SJCRH30 (cell line): Measurements from ENCODE around the gene RHOG. TPM values are rescaled to one million over a fixed set of nuclear protein-coding genes. Genes with fewer than 3 reads are reported as not detected.
"Not testable (repeated sequence)": the region's sequence is repeated elsewhere in the genome, so short reads cannot be mapped to it uniquely, and the experiment has no call there.

Experiments
- DNase-seq, 2 experiments: peaks; one replicate each; pipeline ENCODE4 v3.0.0-alpha.2; 2015 to 2020
- H3K27ac ChIP-seq: fragments of 250-450 bp; sonication (Bioruptor Pico); 2 replicates; pipeline ENCODE4 v1.5.1; 2020; ENCODE audit warnings: mild to moderate bottlenecking, moderate library complexity
- H3K27me3 ChIP-seq: fragments of 250-450 bp; sonication (Bioruptor Pico); 2 replicates; pipeline ENCODE4 v1.5.1; 2020; ENCODE audit warnings: mild to moderate bottlenecking, moderate library complexity
- H3K36me3 ChIP-seq: fragments of 250-450 bp; sonication (Bioruptor Pico); 2 replicates; pipeline ENCODE4 v1.5.1; 2020; ENCODE audit warnings: mild to moderate bottlenecking, moderate library complexity
- H3K4me1 ChIP-seq: fragments of 250-450 bp; sonication (Bioruptor Pico); 2 replicates; pipeline ENCODE4 v1.5.1; 2020; ENCODE audit warnings: mild to moderate bottlenecking, moderate library complexity
- H3K4me3 ChIP-seq: fragments of 250-450 bp; sonication (Bioruptor Pico); 2 replicates; pipeline ENCODE4 v1.5.1; 2020; ENCODE audit warnings: mild to moderate bottlenecking, moderate library complexity
- H3K9me3 ChIP-seq: fragments of 250-450 bp; sonication (Bioruptor Pico); replicated peaks from 2 replicates; pipeline ENCODE4 v1.5.1; 2020; ENCODE audit warnings: mild to moderate bottlenecking, moderate library complexity
- total RNA-seq: library from RNA; depleted of rRNA; stranded (reverse); fragments of >200 nt; shearing (Covaris generic); gene quantifications from 2 replicates; pipeline ENCODE4 v1.2.3, GENCODE V29; 2014

Gene RHOG
- total RNA-seq, 1 experiment from 2014 or later, result 15.5 TPM

- DNase-seq, result no peak
- H3K27me3 ChIP-seq, result no peaks in the 10 kb centered on the region
- no peak overlapping the region for H3K27ac ChIP-seq
- H3K9me3 ChIP-seq, result no peaks in the 10 kb centered on the region
- H3K4me1 ChIP-seq, result no peaks in the 10 kb centered on the region
- H3K4me3 ChIP-seq, result no peak overlapping the region
- H3K36me3 ChIP-seq, result no peaks in the 10 kb centered on the region
These were observed 26.7 kb upstream of the RHOG start for GRCh38 chr11:3867209-3868091.

DNA sequence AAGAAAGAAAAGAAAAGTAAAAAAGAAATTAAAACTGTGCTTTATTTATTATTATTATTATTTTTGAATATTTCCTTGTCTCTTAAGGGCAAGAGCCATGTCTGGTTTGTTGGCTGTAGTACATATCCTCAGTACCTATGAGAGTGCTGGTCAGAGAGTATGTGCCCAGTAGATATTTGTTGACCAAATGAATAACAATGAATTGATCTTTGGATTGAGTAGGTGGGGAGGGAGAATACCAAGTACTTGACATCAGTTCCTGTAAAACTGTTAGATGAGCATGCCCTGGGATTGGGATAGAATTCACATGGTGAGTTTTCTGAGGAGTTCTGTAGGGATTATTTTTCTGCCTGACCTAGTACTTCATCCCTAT lies 26.1 kb upstream of the RHOG start:
- no peak for DNase-seq
- Histone ChIP-seq H3K36me3 (no peaks in the 10 kb centered on the region), H3K27ac (no peak overlapping the region), H3K9me3 (no peaks in the 10 kb centered on the region), H3K27me3 (no peaks in the 10 kb centered on the region), H3K4me3 (no peak overlapping the region), H3K4me1 (no peaks in the 10 kb centered on the region)

DNA sequence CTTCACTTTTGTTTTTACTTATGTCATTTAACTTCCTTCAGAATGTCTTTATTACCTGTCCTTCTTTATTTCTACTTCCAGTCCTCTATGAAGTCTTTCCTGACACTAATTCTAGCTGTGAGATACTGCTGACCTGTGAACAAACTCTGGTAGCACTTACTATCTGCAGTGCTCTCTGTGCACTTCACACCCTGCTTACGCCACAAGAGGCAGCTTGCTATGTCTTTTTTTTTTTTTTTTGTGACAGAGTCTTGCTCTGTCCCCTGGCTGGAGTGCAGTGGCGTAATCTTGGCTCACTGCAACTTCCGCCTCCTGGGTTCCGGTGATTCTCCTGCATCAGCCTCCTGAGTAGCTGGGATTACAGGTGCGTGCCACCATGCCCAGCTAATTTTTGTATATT lies 25.4 kb upstream of the RHOG start:
- no peak for DNase-seq
- H3K27ac ChIP-seq, result no peak overlapping the region
- H3K36me3 ChIP-seq, result no peaks in the 10 kb centered on the region

GRCh38 chr11:3865388-3866193 lies 24.8 kb upstream of the RHOG start:
- H3K27me3 ChIP-seq, result no peaks in the 10 kb centered on the region
- H3K4me1 ChIP-seq, result no peaks in the 10 kb centered on the region
- H3K4me3 ChIP-seq, result no peak overlapping the region
- H3K27ac ChIP-seq, result no peak overlapping the region
- no peak for DNase-seq
- H3K36me3 ChIP-seq, result no peaks in the 10 kb centered on the region
- H3K9me3 ChIP-seq, result no peaks in the 10 kb centered on the region

More for the DNA sequence above, 25.4 kb upstream of the RHOG start:
- no peak overlapping the region for H3K4me3 ChIP-seq
- no peaks in the 10 kb centered on the region for H3K27me3 ChIP-seq
- no peaks in the 10 kb centered on the region for H3K4me1 ChIP-seq
- H3K9me3 ChIP-seq, result no peaks in the 10 kb centered on the region

- Histone ChIP-seq H3K27ac (no peak overlapping the region), H3K4me3 (no peak overlapping the region), H3K9me3 (no peaks in the 10 kb centered on the region), H3K4me1 (no peaks in the 10 kb centered on the region; the same call in 1 of the 2 replicates), H3K36me3 (no peaks in the 10 kb centered on the region), H3K27me3 (no peaks in the 10 kb centered on the region)
- DNase-seq, result no peak
These were observed 20.9 kb upstream of the RHOG start for GRCh38 chr11:3861683-3862082.

DNA sequence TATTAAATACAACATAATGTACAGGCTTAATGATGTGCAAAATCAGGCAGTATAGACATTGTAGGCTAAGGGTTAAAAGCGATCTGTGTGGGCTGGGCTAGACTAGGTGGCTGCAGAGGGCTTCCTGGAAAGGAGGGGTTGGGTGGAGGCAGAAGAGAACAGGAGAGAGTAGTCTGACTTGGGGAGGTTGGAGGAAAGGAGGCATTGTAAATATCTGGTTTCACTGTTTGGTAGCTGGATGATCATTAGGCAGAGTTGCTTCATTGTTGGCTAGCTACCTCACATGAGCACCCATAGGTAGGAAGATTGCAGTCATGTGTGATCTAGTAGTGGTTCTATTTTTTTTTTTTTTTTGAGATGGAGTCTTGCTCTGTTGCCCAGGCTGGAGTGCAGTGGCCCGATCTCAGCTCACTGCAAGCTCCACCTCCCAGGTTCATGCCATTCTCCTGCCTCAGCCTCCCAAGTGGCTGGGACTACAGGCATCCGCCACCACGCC lies 20.2 kb upstream of the RHOG start:
- not testable (repeated sequence) for H3K4me3 ChIP-seq, H3K9me3 ChIP-seq, DNase-seq, H3K4me1 ChIP-seq, H3K36me3 ChIP-seq, H3K27ac ChIP-seq, H3K27me3 ChIP-seq

DNA sequence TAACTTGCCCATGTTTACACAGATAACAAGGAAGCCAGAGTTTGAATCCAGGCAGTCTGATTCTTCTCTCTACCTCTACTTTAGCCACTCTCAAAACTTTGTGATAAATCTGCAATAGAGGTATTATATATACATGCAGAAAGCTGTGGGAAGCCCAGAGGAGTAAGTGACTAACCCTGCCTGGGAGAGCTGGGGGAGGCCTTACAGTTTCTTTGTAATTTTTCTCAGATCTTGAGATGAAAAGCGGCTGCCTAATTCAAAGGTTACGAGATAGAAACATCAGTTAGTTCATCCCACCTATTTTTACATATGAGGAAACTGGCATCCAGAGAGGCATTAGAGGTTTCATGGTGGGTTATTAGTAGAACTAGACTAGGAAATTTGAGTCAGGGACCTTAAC lies 19.6 kb upstream of the RHOG start:
- no peak overlapping the region for H3K27ac ChIP-seq
- H3K36me3 ChIP-seq, result no peaks in the 10 kb centered on the region
- no peaks in the 10 kb centered on the region for H3K9me3 ChIP-seq
- H3K27me3 ChIP-seq, result no peaks in the 10 kb centered on the region
- no peaks in the 10 kb centered on the region; the same call in 1 of the 2 replicates for H3K4me1 ChIP-seq
- DNase-seq, result no peak
- no peak overlapping the region for H3K4me3 ChIP-seq

DNA sequence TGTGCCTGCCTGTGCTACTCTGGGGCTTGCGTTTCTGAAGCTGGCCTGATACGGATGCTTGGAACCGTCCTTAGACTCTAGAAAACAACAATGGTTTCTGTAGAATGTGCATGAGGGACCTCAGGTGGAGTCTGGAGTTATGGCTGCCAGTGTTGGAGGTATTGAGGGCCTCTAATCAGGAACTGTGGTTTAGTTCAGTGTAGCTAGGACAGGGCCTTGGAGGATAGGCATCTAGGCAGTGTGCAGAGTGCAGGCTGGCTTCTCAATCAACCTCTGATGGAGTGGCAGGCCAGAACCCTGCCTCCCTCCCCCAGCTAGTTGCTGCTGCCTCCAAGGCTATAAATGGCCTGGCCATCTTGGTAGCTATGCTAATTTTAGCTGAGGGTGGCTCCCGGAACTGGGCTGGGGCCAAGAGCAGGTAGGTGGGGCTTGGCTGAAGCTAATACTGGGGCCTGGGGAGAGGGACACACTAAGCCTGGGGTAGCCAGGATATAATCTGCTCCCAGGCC lies 18.7 kb upstream of the RHOG start:
- Histone ChIP-seq H3K4me1 (peaks cover under 1% of the 10 kb centered on the region; the same call in 1 of the 2 replicates), H3K27ac (no peak overlapping the region), H3K4me3 (no peak overlapping the region)

GRCh38 chr11:3857628-3858027 lies 16.9 kb upstream of the RHOG start:
- DNase-seq, result no peak
- no peaks in the 10 kb centered on the region for H3K27me3 ChIP-seq
- H3K27ac ChIP-seq, result no peak overlapping the region
- no peak overlapping the region for H3K4me3 ChIP-seq
- no peaks in the 10 kb centered on the region for H3K9me3 ChIP-seq
- H3K36me3 ChIP-seq, result no peaks in the 10 kb centered on the region
- H3K4me1 ChIP-seq, result peaks cover 8% of the 10 kb centered on the region

More for the DNA sequence above, 18.7 kb upstream of the RHOG start:
- Histone ChIP-seq H3K9me3 (no peaks in the 10 kb centered on the region), H3K36me3 (no peaks in the 10 kb centered on the region), H3K27me3 (no peaks in the 10 kb centered on the region)
- DNase-seq, result no peak

DNA sequence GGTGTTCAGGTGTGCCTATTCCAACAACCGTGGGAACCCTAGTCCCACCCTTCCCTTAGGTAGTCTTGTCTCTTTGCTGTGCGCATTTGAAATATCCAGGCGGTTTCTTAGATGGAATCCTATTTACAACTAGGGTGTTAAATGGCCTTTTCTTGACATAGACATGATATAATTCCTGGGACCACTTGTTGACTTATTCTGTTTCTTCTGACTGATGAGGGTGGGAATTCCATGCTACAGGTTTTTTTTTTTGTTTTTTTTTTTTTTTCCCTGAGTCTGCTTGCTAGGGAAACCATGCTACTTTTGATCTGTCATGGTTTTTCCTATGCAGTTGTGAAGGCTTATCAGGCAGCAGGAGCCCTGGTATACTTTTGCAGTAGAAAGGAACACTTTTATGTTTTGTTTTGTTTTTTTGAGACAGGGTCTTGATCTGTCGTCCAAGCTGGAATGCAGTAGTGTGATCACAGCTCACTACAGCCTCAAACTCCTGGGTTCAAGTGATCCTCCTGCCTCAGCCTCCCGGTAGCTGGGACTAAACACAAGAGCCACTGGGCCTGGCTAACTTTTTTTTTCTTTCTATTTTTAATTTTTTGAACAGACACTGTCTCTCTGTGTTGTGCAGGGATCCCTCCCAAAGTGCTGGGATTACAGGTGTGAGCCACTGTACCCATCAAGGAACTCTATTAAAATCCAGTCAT lies 16.2 kb upstream of the RHOG start:
- no peaks in the 10 kb centered on the region for H3K27me3 ChIP-seq
- peak overlapping the region; percentile 94 for H3K4me3 ChIP-seq
- H3K36me3 ChIP-seq, result no peaks in the 10 kb centered on the region
- peaks cover 8% of the 10 kb centered on the region for H3K4me1 ChIP-seq
- H3K9me3 ChIP-seq, result no peaks in the 10 kb centered on the region
- DNase-seq, result no peak
- H3K27ac ChIP-seq, result no peak overlapping the region

GRCh38 chr11:3855808-3856491 lies 15.2 kb upstream of the RHOG start:
- Histone ChIP-seq H3K27ac (peak overlapping the region; percentile 29; the same call in 1 of the 2 replicates), H3K36me3 (no peaks in the 10 kb centered on the region), H3K4me3 (peak overlapping the region; percentile 94), H3K9me3 (no peaks in the 10 kb centered on the region), H3K4me1 (peaks cover 8% of the 10 kb centered on the region), H3K27me3 (no peaks in the 10 kb centered on the region)
- DNase-seq, result peak; percentile 49 to 52

DNA sequence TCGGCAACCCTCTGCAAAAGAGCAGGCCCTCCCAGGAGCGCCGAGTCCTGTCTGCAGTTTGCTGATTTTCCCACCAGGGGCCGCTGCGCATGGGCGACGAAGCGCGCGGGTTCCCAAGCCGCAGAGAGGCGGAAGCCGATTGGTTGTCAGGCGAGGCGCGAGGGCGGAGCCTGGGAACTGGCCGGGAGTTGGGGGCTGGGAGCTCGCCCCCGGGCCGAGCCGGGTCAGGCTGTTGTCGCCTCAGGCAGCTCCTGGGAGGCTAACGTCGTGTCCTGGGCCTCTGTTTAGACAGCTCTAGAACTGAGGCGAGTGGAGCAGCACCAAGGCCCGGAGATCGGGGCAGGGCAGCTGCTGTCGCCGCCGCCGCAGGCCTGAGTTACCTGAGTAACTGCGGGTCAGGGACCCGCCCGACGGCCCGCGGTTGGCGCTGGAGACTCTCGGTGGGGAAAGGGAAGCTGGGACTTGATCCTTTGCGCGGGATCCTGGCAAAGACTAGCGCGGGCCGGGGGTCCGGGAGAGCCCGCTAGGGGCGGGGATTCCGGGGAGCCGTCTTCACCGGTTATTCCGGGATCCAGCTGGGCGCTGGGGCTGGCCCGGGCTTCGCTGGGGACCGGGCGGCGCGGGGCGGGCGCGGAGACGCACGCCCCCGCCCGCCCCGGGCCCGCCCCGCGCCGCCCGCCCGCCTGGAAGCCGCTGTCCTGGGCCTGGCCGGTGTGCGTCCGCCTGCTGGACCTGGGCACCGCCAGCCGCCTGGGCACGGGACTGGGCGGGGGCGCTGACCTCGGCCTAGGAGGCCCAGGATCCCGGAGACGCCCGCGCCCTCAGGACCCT lies 14.4 kb upstream of the RHOG start, which contains the start of gene STIM1:
Gene STIM1 (plus strand): TSS at position 688 of the 831 bp plus-strand sequence. CDS start 607 bp downstream, outside the sequence.
- Histone ChIP-seq H3K27me3 (no peaks in the 10 kb centered on the region), H3K27ac (peak within 1 kb of the TSS; percentile 56), H3K9me3 (no peaks in the 10 kb centered on the region), H3K4me1 (peaks cover 8% of the 10 kb centered on the region), H3K36me3 (no peaks in the 10 kb centered on the region), H3K4me3 (peak within 1 kb of the TSS; percentile 94)
- DNase-seq, result peak; percentile 94 to 96

DNA sequence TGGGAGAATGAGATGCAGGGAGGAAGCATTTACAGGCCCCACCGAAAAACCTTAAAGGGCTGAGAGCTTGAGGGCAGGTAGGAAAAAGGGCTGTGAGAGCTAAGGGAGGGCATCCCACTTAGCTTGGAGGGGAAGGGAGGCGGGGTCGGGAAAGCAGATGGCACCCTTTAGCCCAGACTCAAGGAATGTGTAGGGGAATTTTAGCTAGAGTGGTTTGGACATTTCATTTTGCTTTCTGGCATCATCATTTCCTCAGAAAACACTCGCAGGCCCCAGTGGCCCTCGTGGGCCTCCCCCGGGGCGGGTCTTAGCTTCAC lies 13.9 kb upstream of the RHOG start:
- Histone ChIP-seq H3K27me3 (no peaks in the 10 kb centered on the region), H3K4me1 (peaks cover 8% of the 10 kb centered on the region), H3K27ac (peak overlapping the region; percentile 56; the same call in 1 of the 2 replicates), H3K36me3 (no peaks in the 10 kb centered on the region), H3K4me3 (peak overlapping the region; percentile 94), H3K9me3 (no peaks in the 10 kb centered on the region)
- no peak for DNase-seq
